Activated CD8-positive, alpha-beta memory T cell treated with anti-CD3 and anti-CD28 coated beads, Interleukin-2, amount 50 U/mL, for 1 hour (primary cell): ENCODE data around the gene ADORA2A.

Experiments used
- DNase-seq: peaks from one replicate; pipeline ENCODE4 v3.0.0-alpha.2; 2020; ENCODE audit errors: extremely low read depth

ADORA2A gene

DNA sequence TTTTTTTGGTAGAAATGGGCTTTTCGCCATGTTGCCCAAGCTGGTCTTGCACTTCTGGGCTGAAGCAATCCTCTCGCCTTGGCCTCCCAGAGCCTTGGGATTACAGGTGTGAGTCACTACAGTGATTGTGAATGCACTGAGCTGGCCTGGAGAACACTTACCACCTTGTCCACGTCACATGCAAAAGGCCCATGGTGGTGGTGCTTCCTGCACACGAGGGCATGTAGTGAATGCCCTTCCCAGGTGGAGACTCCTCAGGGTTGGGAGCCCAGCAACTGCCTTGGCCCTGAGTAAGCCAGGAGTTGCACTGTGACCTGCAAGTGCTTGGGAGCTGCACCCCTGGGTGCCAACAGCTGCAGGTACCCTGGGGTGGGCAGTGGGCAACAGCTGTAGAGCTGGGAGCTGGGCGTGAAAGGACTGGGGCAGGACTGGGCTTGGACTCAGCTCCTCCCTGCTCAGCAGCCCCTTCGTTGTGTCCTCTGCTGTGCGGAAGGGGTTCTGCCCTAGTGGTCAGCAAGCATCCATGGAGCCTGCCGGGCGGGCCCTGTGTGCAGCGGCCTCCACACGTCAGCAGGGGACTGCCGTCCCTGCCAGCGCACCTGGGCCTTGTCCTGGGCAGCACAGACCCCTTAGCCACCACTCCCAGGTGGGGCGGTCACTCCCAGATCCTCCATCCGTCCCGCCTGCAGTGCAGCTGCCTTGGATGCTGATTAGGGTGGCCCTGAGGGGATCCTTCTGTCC is 9.3 kb upstream of the ADORA2A start:
- DNase-seq = no peak

GRCh38 chr22:24418786-24419474 is 8.5 kb upstream of the ADORA2A start:
- DNase-seq = no peak

DNA sequence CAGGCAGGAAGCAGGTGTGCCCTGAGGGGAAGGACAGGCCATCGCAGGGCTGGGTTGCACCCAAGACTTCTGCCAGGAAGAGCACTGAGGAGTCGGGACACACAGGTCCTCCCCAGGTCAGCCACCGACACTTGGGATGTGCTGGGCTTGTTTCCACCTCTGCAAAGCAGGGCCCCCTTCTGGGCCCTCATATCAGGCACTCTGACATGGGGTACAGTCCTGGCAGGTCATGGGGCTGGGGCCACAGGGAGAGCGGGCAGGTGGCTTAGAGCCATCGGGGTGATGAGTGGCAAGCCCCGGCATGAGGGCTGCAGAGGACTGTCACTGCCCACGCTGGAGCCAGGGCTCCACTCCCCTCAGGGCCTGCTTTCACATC is 7.9 kb upstream of the ADORA2A start:
- DNase-seq = no peak

GRCh38 chr22:24420072-24420976 is 7.1 kb upstream of the ADORA2A start:
- no peak for DNase-seq

- no peak for DNase-seq
Observed at GRCh38 chr22:24420977-24421343, 6.4 kb upstream of the ADORA2A start.

- DNase-seq = no peak
Observed at GRCh38 chr22:24421428-24421931, 5.9 kb upstream of the ADORA2A start.

- no peak for DNase-seq
Observed at GRCh38 chr22:24422102-24422665, 5.2 kb upstream of the ADORA2A start.

GRCh38 chr22:24423519-24424000 is 3.8 kb upstream of the ADORA2A start:
- no peak for DNase-seq

DNA sequence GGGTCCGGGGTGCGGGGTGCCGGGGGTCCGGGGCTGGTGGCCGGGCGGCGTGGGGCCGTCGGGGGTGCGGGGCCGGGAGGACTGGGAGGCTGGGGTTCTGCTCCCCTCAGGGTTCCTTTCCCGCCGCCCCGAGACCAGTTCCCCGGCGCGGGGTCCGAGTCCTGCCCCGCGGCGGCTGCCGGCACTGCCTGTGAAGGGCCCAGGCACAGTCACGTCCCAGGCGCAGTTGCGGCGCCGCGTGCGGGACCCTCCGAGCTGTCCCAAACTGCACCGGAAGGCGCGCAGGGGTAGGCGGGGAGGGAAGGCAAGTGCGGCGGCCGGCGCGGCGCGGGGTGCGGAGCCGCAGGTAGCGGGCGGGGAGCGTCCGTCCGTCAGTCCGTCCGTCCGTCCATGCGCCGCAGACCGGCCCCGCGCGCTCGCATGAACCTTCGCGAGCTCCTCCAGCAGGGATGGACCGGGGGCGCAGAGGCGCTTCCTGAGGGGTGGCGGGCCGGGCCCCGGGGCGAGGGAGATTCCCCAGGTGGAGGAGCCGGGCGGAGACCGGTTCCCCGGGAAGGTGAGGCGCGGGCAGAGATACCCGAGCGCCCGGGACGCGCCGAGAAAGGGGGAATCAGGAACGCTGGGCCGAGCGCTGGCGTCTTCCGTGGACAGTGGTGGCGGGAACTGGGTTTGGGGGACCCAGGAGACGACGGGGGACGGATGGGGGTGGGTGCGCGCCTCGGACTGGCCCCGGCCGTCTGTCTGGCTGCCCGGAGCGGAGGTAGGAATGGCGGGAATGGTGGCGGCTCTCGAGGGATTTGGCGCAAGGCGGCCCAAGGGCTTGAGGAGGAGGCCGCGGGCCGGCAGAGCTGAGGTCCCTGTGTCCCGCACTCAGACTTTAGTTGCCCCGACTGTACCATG is 3.1 kb upstream of the ADORA2A start:
- no peak for DNase-seq

DNA sequence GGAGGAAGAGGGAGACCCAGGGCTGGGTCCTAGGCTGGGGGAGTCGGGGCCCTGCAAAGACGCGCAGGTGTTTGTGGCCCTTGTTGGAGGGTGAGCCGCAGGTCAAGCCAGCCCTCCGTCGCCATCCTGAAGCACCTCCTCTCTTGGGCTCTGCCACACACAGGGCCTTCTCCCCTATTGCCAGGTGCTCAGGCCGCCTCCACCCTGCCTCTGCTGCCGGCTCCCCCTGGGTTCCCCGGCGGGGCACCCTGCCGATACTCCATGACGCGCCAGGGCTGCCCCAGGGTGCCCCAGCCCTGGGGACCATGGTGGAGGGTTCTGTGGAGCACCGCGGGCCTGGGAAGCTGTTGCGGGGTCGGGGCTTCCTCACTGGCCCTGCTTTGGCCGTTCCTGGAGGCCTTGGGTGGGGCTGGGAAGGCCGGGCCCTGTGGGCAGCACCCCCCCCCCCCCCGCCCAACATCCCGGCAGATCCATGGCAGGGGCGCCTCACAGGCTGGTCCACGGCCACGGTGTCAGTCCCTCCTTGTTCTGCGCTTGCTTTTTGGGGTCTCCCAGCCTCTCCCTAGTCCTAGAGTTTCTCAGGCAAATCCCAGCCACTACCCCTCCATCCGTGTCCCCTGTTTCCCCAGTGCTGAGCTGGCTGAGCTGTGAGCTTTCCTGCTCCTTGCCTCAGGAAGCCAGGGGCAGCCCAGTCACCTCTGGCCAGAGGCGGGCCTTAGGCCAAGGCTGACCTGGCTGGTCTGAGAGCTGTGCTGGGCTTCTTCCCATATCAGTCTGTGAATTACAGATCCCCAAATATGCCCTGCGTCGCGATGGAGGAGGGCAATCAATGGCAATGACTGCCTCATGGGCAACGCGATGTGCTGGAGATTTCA is 2.3 kb upstream of the ADORA2A start:
- no peak for DNase-seq

DNA sequence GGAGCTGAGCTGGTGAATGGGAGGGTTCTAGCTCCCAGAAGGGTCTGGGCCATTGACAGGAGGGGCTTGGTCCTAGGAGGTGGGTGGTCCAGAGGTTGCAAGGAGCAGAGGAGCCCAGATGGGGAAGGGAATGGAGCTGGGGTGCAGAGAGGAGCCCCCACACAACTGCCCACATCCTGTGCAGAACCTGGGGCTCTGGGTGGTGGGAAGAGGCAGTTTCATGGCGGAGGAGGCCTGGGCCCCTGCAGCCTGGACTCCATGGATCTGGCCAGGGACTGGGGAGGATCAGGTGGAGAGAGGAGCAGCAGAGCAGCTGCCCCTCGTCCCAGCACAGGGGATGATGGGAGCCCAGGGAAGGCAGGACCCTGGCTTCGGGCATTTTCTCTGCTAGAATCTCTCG is 963 bp upstream of the ADORA2A start:
- DNase-seq = no peak

DNA sequence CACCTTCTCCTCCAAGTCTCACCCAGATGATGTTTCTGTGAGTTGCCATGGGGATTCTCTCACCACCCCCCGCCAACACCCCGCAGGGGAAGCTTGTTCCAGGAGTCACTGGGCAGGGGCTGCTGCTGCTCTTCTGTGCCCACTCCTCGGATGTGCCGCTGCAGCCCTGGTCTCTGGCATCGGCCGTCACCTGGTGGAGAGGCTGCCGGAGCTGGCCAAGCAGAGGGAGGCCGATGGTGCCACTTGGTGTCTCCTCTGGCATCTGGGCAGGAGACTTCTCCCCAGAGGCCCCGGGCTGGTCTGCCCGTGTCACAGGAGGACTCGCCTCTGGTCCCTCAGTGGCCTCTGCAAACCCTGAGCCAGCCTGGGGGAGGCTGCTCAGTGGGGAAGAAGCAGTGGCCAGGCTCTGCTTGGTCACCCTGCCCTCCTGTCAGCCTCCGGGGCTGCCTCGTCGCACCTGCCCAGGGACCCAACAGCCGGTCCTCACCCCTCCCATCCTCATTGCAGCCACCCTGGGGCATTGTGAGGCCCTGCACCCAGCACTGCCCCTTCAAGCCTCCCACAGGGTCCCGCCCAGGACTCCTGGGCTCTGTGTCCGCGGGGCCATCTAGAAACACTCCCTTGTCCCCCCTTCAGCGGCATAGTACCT is 424 bp upstream of the ADORA2A start:
- no peak for DNase-seq

- no peak for DNase-seq
Observed at GRCh38 chr22:24428751-24429410, 1.5 kb downstream of the ADORA2A start.

DNA sequence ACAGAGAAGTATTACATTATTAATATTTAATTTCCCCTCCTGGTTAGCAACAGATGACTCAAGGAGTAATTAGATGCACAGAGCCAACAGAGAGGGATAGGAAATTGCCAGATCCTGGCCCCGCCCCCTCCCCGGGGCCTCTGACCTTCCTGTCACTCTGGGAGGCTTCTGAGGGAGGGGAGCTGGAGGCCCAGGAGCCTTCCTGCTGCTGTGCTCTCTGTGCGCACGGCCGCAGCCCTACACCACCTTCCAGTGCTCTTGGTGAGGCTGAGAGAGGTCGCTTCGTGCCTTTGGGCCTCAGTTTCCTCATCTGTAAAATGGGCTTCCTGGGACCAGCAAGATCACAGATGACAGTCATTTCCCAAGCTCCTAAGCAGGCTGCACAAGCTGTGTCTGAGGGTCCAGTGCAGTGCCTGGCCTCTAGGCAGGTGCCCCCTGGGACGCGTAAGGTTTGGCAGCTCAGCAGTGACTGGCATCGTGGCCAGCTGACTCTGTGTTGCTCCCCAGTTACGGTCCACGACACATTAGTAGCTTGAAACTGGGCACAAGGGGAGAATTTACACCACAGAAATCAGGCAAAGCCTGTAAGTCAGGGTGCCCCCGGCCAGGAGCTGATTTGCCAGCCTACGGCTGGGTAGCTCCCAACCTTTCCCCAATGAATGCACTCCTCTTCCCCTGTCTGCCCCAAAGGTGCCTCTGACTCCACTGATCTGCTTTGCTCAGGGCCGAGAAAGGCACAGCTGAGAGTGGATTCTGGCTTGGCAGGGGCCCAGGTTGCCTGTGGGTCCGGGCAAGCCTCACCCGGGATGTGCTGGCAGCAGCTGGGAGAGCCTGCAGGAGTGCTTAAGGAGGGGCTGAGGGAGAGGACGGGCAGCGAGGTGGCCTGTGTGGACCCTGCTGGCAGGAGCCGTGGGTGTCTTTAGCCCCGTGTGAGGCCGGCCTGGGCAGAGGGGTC is 2.3 kb downstream of the ADORA2A start:
- no peak for DNase-seq

DNA sequence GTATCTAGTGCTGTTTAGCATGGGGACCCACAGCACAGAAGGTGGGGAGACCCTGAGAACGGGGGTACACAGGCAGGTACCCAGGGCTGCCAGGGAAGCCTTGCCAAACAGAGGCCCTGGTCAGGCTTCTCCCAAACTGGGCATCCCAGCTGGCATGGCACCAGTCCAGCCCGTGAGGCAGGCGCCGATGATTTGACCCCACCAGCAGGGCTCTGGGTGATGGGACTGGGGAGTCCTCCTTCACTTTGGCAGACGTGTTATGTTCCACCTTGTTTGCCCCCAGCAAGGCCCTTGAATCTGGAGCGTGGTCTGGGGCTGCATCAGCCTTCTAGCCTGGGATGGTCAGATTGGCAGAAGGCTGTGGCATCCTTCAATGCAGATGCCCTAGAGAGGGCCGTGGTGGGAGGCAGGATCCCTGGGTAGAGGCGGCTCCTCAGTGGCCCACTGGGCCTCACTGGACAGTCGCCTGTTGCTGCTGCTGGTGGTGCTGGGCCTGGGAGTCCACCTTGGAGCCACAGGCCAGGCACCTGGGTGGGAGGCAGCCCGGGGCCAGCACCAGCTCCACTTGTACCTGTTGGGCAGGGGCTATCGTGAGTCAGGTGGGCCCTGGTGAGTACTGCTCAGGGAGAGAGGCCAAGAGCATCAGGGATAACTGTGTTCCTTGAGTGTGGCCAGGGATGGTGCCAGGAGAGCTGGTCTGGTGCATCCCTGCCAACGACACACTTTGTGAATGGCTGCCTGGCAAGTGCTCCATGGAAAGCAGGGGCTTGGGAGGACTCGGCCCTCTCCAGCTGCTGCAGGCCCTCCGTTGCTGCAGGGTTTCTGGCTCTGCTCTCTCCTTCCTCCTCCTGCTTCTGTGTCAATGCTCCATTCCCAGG is 3.3 kb downstream of the ADORA2A start:
- DNase-seq = no peak

- no peak for DNase-seq
Observed at GRCh38 chr22:24431309-24432034, 4.1 kb downstream of the ADORA2A start.
